Psoas muscle (tissue), 8 donors: ENCODE results near the gene HOXD13. TPM values are rescaled to one million over a fixed set of nuclear protein-coding genes. Genes with fewer than 3 reads are reported as not detected.
A peak's percentile ranks its signal among the peaks of the same experiment; 100 is the strongest.

Experiments
- ATAC-seq, 4 donors: fragments of 200-7000 bp; cut with Tn5 transposase; one replicate each; pipeline ENCODE4 v1.9.1; 2020; ENCODE audit warnings: moderate library complexity in 3 of 4, mild to moderate bottlenecking in 2 of 4
- DNase-seq, 2 donors: peaks; one replicate each; pipeline ENCODE4 v3.0.0-alpha.2; 2020
- H3K27ac ChIP-seq: fragments of 200-600 bp; one replicate; pipeline ENCODE4 v1.8.0; 2022
- H3K27me3 ChIP-seq, 3 donors: fragments of 200-600 bp in 1 of 3; one replicate each; pipeline versions ENCODE4 v1.6.1 to v1.8.0; 2013 to 2022; ENCODE audit warnings: low read length in 2 of 3, mild to moderate bottlenecking in 2 of 3, moderate library complexity in 1 of 3; ENCODE audit not compliant: insufficient read depth in 3 of 3
- H3K36me3 ChIP-seq, 2 donors: fragments of 200-600 bp in 1 of 2; one replicate each; pipeline versions ENCODE4 v1.6.1 to v1.8.0; 2013 to 2022; ENCODE audit warnings: low read depth in 1 of 2, mild to moderate bottlenecking in 1 of 2, moderate library complexity in 1 of 2; ENCODE audit not compliant: insufficient read depth in 1 of 2
- H3K4me1 ChIP-seq: fragments of 200-600 bp; one replicate; pipeline ENCODE4 v1.8.0; 2022
- H3K4me3 ChIP-seq: fragments of 200-600 bp; one replicate; pipeline ENCODE4 v1.8.0; 2022; ENCODE audit warnings: mild to moderate bottlenecking
- H3K9me3 ChIP-seq: fragments of 200-600 bp; one replicate; pipeline ENCODE4 v1.8.0; 2022
- WGBS, 3 donors: extraction: QIAGEN DNeasy Blood & Tissue Kit; methylation state at CpG; one replicate each; pipeline versions ENCODE4 v1.1.6 to v1.1.7; 2013; 5-methylcytosine and 5-hydroxymethylcytosine counted together
- intact Hi-C, 2 donors: fragments of 100-400 bp; cut with DNase I; formaldehyde crosslinking; loops; one replicate each; pipeline versions ENCODE4 v1.11.0 to v1.14.2; 2022
- polyA plus RNA-seq, 3 donors: library from polyadenylated mRNA; stranded (reverse); fragments of 200-250 nt; gene quantifications; one replicate each; pipeline ENCODE4 v1.2.3, GENCODE V29; 2013
- total RNA-seq, 4 donors: library from RNA; stranded (reverse); fragmentation: NEBNext Ultra II Directional in 2 of 4; extraction: Animal tissue kit (Norgen Biotek cat#: 25700) in 2 of 4; gene quantifications; one replicate each; pipeline versions ENCODE4 v1.2.1 to v1.2.4, GENCODE V29; 2021 to 2023
- TF ChIP-seq, protein P1 (sequence below): fragments of 200-600 bp; IDR thresholded peaks from one replicate; pipeline ENCODE4 v1.8.0; 2022; ENCODE audit warnings: antibody characterized with exemption
- donor health status: healthy with polysubstance abuse.
- donor health status: DM: no; HTN: no; CAD: no; lungs with moderate emphysema.
- donor health status: Bipolar disorder and iron deficiency.
- donor health status: healthy.
- donor health status: DM: yes; HTN: yes; CAD: no.
- donor health status: DM: no; HTN: no; CAD: no.
- donor health status: DM: no; HTN: no; CAD: no.
- donor health status: DM: yes; HTN: yes; CAD: no.

Gene HOXD13
- total and polyA plus RNA-seq, 7 donors, result 0.01 TPM; not detected in 6

- TF ChIP-seq, protein P1, sequence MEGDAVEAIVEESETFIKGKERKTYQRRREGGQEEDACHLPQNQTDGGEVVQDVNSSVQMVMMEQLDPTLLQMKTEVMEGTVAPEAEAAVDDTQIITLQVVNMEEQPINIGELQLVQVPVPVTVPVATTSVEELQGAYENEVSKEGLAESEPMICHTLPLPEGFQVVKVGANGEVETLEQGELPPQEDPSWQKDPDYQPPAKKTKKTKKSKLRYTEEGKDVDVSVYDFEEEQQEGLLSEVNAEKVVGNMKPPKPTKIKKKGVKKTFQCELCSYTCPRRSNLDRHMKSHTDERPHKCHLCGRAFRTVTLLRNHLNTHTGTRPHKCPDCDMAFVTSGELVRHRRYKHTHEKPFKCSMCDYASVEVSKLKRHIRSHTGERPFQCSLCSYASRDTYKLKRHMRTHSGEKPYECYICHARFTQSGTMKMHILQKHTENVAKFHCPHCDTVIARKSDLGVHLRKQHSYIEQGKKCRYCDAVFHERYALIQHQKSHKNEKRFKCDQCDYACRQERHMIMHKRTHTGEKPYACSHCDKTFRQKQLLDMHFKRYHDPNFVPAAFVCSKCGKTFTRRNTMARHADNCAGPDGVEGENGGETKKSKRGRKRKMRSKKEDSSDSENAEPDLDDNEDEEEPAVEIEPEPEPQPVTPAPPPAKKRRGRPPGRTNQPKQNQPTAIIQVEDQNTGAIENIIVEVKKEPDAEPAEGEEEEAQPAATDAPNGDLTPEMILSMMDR, result no peak
- DNase-seq (no peak), ATAC-seq (no peak)
- intact Hi-C loops, result loop anchor here (5.0 to 10.0 kb wide), 2 partner anchors 841 to 843 kb away; no protein-coding TSS in a partner anchor
- WGBS, 3 donors, result 21 to 27% (median 23%) methylated on average over 5 of the region's 5 CpGs
- Histone ChIP-seq H3K27ac (no peak overlapping the region), H3K36me3 (no peaks in the 10 kb centered on the region), H3K4me3 (no peak overlapping the region), H3K4me1 (peaks cover 23% of the 10 kb centered on the region), H3K9me3 (no peaks in the 10 kb centered on the region), H3K27me3 (peaks cover 3 to 100% (median 73%) of the 10 kb centered on the region in 3 donors)
Observed at GRCh38 chr2:176095421-176095820, 2.9 kb downstream of the HOXD13 start.

GRCh38 chr2:176096243-176096985 lies 3.9 kb downstream of the HOXD13 start:
- ATAC-seq, result no peak
- Histone ChIP-seq H3K4me3 (peak overlapping the region; percentile 35), H3K36me3 (no peaks in the 10 kb centered on the region), H3K9me3 (no peaks in the 10 kb centered on the region), H3K27me3 (peaks cover 3 to 100% (median 76%) of the 10 kb centered on the region in 3 donors), H3K27ac (no peak overlapping the region), H3K4me1 (peaks cover 23% of the 10 kb centered on the region)
- intact Hi-C loops, result loop anchor here (5.0 to 10.0 kb wide), 2 partner anchors 842 to 844 kb away; no protein-coding TSS in a partner anchor
- no peak for DNase-seq
- 13 to 22% (median 13%) methylated on average over 16 of the region's 16 CpGs for WGBS, 3 donors
- TF ChIP-seq, protein P1, result no peak

DNA sequence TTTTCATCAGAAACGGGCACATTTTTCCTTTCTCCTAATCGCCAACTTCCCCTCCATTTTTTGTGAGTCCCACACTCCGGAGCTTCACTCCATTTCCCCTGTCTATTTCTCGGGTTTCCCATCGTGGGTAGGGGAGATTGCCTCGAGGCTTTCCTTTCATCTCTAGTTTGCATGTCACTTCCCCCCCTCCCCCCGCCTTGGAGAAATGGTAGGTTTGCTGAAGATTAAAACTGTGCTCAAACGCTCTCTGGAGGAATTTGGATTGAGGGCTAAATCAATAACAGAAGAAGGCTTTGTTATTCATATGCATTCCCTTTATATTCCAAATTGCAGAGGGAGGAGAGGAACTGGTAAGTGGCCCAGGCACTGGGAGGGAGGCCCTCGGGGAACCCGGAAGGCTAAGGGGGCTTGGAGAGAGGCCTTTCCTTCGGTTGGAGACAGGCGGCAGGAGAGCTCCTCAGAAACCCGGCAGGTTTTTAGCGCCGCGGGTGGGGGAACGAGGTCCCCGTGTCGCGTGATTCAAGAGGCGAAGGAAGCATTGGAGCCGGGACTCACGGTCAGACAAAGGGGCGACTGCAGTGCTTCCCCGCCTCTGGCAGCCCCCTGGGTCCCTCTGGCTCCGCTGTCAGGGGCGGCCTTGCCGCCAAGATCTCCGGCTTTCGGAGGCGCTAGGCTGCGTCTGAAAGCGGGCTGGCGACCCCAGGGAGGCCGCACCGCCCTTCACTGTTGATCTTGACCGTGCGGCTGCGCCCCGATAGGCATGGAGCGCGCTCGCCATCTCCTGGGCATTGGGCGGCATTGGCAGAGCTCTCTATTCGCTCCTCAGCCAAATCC lies 4.7 kb downstream of the HOXD13 start:
- Histone ChIP-seq H3K9me3 (no peaks in the 10 kb centered on the region), H3K4me1 (peaks cover 23% of the 10 kb centered on the region), H3K4me3 (peak overlapping the region; percentile 61), H3K27me3 (peaks cover 3 to 100% (median 76%) of the 10 kb centered on the region in 3 donors), H3K27ac (no peak overlapping the region), H3K36me3 (no peaks in the 10 kb centered on the region)
- intact Hi-C loops, result loop anchor here (5.0 to 10.0 kb wide), 2 partner anchors 842 to 845 kb away; no protein-coding TSS in a partner anchor
- DNase-seq (peak; percentile 58 to 79), ATAC-seq (peak; percentile 88 to 95 (median 91))
- TF ChIP-seq, protein P1, result peak; percentile 83
- 2% methylated on average over 36 to 45 of the region's 45 CpGs for WGBS, 3 donors

DNA sequence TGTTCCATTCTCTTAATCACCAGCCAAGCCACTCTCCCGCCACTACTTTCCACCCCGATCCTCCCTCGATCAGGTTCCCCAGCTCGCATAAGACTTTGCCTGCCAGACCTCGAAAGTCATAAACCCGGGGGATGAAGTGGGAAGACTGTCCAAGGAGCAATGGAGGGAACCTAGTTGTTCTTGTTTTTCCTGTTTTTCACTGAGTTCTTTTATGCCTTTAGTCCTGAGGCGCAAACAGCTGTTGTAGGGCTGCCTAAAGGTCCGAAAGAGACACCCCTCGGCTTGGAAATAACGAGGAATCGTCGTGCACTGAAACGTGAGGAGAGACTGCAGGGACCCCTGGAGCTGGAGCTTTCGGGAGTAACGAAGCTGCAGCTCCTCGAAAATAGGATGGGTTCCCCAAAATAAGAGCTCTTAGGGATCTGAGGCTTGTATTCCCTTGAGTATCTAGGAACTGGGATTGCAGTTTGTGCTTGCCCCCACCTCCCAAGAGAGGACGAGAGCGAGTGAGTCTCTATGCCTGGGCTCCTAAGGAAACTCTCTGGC lies 5.4 kb downstream of the HOXD13 start:
- no peak for ATAC-seq
- no peaks in the 10 kb centered on the region for H3K36me3 ChIP-seq
- peaks cover 3 to 100% (median 72%) of the 10 kb centered on the region in 3 donors for H3K27me3 ChIP-seq
- no peak overlapping the region for H3K27ac ChIP-seq
- intact Hi-C loops, result loop anchor here (5.0 to 10.0 kb wide), 2 partner anchors 843 to 846 kb away; no protein-coding TSS in a partner anchor
- no peaks in the 10 kb centered on the region for H3K9me3 ChIP-seq
- WGBS, 3 donors, result 2 to 4% (median 3%) methylated on average over 18 of the region's 18 CpGs
- H3K4me1 ChIP-seq, result peaks cover 23% of the 10 kb centered on the region
- H3K4me3 ChIP-seq, result peak overlapping the region; percentile 61
- TF ChIP-seq, protein P1, result no peak
- no peak for DNase-seq
